ENCODE data around the gene GPR39.

GRCh38 chr2:132417430-132418035 lies 928 bp downstream of the GPR39 start:
- no peak for TF ChIP-seq CTCF (IDR thresholded peaks at IDR 0.05; ENCODE audit: low read length)
- TF ChIP-seq EZH2 (optimal IDR thresholded peaks at IDR 0.05; ENCODE audit: low read depth, low read length): no peak
- TF ChIP-seq EZH2phosphoT487 (IDR thresholded peaks at IDR 0.05; ENCODE audit: low read length): no peak
